GM20431 (cell line): ENCODE data around the gene ISCA2.

Experiments
- in situ Hi-C: fragments of 300-500 bp; cut with MseI, MboI; formaldehyde crosslinking; loops from one replicate; pipeline ENCODE4 v1.15.0; 2020; ENCODE audit warnings: low sequenced_read_pairs; ENCODE audit not compliant: unreplicated experiment

Gene ISCA2

DNA sequence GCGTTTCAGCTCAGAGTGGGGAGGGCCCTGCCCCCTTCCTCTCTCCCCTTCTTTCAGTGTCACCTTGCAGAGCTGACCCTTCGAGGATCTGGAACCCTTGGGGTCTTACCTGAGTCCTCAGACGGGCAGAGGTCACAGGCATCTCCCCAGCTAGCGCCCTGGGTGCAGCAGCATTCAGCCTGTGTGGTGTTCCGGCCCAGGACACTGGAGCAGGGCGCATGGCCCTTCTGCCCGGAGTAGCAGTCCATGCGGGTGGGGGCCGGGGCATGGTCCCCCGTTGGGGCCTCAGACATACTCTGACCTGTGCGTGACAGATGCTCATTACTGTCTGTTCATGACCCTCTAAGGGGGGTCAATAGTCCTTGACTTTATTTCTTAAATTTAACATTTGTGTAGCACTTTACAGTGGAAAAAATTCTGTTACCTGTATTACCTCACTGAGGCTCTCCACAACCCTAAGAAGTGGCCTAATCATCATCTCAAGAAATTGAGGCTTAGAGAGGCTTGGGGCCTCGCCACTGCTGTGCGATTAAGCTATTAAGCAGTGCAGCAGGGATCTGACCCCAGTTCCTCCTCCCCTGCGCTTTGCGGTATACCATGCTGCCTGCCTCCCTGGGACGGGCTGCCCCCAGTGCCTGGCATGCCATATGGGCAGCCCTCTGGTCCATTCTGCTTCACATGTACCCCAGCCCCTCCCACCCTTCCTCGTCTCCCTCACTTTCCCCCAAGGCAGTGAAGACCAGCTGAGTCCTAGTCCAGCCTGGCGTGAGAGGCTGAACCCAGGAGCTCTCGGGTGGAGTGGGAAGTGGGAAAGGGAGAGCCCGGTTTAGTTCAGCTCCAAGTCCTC is 11.5 kb downstream of the ISCA2 start:
- in situ Hi-C loops, result no loop called here

DNA sequence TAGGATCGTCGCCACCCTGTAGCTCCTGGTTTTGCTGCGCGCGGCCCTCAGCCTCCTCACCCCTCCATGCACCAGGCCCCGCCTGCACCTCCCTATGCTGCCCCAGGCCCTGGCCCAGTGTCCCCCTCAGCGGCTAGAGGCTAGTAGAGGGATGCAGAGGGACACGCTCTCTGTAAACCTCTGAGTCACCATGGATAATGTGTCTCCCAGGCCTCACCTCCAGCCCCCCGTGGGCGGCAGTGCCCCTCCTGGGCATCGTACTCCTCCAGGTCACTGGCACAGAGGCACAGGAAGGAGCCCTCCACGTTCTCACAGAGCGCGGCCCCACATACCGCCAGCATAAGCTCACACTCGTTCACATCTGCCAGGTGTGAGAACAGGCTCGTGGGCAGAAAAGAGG is 12.3 kb downstream of the ISCA2 start:
- in situ Hi-C loops, result no loop called here

DNA sequence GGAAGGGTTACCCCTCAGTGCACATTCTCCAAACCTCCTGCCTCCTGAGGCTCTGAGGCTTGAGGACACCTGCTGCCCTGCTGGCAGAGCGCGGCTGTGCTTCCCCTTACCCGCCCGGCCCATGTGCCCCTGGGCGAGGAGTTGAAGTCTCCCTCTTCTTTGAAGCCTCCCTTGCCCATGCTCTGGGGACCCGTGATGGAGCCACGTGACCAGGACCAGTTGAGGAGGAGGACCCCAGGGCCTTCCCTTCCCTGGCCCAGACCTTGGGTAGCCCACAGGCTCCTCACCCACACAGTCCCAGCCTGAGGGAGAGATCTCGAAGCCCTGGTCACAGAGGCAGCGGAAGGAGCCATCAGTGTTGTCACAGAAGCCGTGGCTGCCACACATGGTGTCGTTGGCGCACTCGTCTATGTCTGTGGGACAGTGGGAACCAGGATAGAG is 12.9 kb downstream of the ISCA2 start:
- in situ Hi-C loops, result no loop called here

DNA sequence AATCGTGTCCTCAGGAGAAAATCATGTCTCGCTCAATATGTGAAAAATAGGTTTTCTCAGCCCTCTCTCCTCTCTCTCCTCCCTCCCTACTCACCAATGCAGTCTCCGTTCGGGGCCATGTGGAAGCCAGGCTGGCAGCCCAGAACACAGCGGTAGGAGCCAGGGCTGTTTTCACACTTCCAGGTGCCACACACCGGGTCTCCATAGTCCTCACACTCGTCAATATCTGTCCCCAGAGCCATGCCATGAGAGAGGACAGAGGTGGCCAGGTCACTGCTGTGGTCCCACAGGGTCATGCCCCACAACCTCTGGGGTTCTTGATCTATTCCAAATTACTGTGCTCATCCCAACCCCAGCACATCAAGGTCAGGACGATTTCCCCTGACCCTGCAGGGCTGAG is 13.5 kb downstream of the ISCA2 start:
- in situ Hi-C loops, result no loop called here

GRCh38 chr14:74507840-74508239 is 14.3 kb downstream of the ISCA2 start:
- in situ Hi-C loops, result no loop called here

DNA sequence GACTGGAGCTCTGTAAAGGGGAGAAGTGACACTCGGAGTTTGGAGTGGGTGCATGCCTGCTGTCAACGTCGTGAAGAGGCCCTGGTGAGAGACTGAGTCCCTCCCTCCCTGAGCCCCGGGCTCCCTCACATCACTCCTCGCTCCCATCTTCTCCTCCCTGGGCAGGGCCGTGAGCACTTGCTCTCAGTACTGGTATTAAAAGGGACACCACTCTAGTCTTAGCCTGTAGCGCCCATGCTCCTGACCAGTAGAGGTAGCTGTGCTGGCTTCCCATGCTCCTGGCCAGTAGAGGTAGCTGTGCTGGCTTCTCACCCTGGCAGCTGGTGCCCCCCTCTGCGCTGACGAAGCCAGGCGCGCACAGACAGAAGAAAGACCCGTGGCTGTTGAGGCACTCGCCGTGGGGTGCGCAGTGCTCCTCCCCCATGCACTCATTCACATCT is 14.7 kb downstream of the ISCA2 start:
- in situ Hi-C loops, result no loop called here

DNA sequence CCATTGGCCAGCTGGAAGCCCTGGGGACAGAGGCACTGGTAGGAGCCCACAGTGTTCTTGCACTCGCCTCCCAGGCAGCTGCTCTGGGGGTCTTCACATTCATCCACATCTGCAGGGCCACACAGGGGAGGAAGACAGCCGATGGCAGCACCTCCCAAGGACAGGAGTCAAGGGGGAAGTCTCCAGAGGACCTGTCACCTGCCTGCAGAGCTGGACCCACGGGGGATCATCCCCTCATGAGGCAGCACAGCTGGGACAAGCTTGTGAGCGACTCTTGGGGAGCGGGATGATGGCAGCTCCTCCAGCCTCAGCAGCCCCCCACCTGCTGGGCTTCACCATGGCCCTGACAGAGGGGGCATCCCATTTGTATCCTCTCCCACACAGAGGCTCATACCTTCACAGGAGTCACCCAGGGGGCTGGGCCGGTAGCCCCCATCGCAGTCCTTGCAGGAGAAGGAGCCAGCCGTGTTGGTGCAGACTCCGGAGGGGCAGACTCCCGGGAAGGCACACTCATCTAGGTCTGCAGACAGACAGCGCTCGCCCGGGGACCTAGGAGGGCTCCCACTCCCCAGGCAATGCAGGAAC is 15.4 kb downstream of the ISCA2 start:
- in situ Hi-C loops, result no loop called here

DNA sequence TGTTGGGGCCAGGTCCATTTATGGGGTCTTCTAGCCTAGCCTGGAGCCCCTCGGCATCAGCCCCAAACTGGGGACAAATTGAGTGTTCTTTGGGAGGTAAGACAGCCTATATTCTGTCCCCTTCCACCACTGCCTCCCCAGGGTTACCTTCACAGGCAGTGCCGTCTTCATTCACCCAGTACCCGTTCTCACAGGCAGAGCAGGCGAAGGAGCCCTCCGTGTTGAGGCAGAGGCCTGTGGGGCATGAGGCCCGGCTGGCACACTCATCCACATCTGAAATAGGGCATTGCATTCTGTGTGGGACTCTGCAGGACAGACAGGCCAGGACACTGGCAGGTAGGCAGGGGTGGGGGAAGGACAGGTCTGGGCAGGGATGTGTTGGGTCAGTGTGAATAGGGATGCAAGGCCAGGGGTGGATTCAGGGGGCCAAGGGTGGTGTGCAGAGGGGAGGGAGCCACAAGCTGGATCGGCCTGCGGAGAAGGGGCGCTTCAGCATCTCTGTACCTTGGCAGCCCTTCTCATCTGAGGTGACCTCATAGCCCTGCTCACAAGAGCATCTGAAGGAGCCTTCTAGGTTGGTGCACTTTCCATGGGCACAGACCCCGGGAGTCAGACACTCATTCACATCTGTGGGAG is 16.1 kb downstream of the ISCA2 start:
- in situ Hi-C loops, result no loop called here

GRCh38 chr14:74510223-74510931 is 16.8 kb downstream of the ISCA2 start:
- in situ Hi-C loops, result no loop called here

GRCh38 chr14:74510959-74511409 is 17.4 kb downstream of the ISCA2 start:
- in situ Hi-C loops, result no loop called here

- in situ Hi-C loops, result no loop called here
Observed at GRCh38 chr14:74511966-74512830, 18.6 kb downstream of the ISCA2 start.

DNA sequence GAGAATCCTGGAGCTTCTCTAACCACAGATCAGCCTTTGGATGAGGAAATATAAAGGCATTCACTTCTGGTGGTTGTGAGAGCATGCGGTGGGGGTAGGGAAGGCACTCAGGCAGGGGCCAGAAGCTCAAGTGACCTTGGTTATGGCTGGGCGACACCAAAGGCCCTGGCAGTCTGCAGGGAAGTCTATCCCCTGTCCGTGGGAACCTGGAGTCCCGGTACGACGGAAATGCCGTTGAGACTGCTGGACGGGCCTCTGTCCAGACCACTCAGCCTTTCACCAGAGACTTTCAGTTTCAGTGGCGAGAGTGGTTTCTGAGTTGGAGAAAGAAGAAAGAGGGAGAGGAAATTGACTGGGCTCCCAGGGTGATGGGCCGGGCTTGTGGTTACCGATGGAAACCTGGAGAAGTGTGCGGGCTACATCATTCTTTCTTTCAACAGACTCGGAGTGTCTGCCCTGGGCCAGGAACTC is 20.9 kb downstream of the ISCA2 start:
- in situ Hi-C loops, result no loop called here

- in situ Hi-C loops, result no loop called here
Observed at GRCh38 chr14:74515891-74516412, 22.4 kb downstream of the ISCA2 start.

DNA sequence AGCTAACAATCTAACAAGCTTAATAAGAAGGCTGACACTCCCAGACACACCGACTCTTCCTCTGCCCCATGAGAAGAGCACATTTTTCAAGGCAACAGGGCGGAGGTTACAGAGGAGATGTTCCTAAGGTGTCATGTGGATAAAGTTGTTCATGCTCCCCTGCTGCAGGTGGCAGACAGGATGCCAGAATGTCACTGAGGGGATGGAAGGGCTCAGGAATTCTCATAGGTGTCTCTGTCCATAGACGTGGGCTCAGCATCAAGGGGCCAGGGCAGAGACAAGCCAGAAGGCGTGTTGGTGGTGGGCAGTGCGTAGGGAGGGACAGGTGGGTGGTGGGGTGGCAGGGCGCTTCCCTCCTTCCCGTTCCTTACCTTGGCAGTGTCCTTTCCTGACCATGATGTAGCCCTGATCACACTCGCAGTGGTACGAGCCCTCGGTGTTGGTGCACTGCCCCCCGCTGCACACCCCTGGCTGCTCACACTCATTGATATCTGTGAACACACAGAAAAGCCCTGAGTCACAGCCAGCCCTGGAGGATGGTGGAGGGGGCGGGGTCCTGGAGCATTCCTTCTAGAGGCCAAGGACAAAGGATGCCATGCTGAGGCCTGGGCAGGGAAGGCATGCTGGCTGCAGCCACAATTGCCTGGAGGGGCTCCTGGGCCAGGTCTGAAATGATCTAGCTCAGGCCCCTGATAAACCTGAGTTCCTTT is 23.0 kb downstream of the ISCA2 start:
- in situ Hi-C loops, result no loop called here

DNA sequence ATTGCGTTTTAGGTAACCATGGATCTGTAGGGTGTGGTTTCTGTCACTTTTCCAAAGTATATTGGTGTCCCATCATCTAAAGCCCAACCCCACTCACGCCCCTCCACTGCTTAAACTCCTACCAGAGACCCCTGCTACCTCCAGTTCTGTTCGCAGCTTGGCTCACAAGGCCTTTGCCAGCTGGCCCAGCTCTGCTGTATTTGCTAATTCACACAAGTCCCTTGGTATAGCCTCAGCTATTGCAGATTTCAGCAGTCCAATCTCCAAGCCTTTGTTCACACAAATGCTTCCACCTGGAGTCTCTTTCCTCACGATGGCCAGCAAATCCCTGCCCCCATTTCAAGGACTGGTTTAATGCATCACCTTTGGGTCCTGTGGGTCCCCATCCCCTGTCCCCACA is 24.2 kb downstream of the ISCA2 start:
- in situ Hi-C loops, result no loop called here

DNA sequence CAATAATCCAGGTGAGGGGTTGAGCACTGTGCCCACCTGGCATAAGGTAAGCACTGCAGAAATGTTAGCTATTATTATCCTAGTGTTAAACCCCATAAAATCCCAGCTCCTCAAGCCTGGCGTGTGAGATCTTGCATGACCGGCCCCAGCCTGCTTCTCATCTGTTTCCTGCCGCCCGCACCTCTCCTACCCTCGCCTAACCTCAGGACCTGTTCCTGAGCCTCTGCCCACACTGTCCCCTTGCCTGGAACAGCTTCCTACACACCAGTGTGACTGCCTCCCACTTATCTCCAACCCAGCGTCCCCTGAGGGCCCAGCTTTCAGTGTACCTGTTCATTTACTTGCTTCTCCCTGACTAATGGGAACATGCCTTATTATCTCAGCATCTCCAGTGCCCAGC is 24.7 kb downstream of the ISCA2 start:
- in situ Hi-C loops, result no loop called here

DNA sequence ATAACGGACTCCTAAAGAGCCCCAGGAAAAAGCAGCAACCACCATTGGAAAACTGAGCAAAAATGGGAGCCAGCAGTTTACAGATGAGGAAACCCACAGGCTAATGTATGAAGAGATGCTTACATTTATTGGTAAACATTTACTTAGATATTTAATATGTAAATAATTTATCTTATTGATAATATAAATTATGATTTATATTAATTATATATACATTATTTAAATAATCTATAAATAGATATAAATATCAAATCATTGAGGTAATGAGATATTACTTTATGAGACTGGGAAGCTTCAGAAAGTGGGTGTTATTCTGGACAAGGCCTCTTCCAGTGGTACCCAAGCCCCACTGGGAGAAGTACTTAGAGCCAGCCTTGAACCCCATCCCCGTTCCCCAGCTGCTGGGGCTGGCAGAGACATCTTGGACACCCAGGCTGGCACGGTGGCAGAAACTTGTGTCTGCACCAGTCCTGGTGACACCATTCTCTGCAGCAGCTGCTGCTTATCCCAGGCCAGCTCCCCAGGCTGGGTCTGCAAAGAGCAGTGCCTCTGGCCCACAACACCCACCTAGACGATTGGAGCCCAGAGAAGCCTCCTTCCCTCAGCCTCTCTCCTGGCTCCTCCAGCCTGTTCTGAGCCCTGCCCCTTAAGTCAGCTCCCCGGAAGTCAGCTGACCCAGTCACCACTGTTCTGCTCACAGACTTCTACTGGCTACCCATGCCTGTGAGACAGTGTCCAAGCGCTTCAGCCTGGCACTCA is 25.9 kb downstream of the ISCA2 start:
- in situ Hi-C loops, result no loop called here

- in situ Hi-C loops, result no loop called here
Observed at GRCh38 chr14:74521756-74522155, 28.2 kb downstream of the ISCA2 start.
